ENCODE results near the gene PCDHGA11.
A peak's percentile ranks its signal among the peaks of the same experiment; 100 is the strongest.

The PCDHGA11 gene

DNA sequence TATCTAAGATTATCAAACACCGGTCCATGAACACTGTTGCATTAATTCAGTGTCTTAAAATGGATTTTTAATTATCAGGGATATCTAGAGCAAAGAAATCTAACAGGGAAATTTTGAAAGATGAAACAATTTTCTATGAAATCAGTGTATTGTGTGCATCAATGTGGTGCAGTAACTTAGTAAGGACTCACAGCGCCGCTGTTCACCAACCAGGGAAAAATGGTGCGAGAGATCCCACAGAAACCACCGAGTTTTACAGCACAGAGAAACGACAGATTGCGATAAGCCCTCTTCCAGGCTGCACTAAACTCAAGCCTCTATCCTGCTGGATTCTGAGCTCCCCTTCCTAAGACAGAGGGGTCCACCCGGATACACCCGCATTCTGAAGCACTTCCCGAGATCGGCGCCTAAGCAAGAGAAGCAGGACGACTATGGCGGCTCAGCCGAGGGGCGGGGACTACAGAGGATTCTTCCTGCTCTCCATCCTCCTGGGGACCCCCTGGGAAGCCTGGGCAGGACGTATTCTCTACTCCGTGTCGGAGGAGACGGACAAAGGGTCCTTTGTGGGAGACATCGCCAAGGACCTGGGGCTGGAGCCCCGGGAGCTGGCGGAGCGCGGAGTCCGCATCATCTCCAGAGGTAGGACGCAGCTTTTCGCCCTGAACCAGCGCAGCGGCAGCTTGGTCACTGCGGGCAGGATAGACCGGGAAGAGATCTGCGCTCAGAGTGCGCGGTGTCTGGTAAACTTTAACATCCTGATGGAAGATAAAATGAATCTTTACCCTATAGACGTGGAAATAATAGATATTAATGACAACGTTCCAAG, 38.2 kb upstream of the PCDHGA11 start, which contains the start of gene PCDHGA7:
PCDHGA7 (plus strand) TSS at position 274 of the 826 bp plus-strand sequence; CDS start at position 432, 158 bp downstream.
- TF ChIP-seq CEBPB (IDR thresholded peaks at IDR 0.05) (no peak), FOXM1 (IDR thresholded peaks at IDR 0.05; ENCODE audit: borderline replicate concordance, low read depth) (no peak), ZBTB7A (IDR thresholded peaks at IDR 0.05; ENCODE audit: low read depth) (no peak), EP300 (IDR thresholded peaks at IDR 0.05; ENCODE audit: borderline replicate concordance) (no peak), CREB1 (IDR thresholded peaks at IDR 0.05; ENCODE audit: low read depth) (no peak), TEAD4 (IDR thresholded peaks at IDR 0.05) (no peak), TAF1 (IDR thresholded peaks at IDR 0.05; ENCODE audit: low read depth) (no peak), EGR1 (IDR thresholded peaks at IDR 0.05) (no peak), YY1 (IDR thresholded peaks at IDR 0.05; ENCODE audit: low read depth) (no peak), TCF12 (IDR thresholded peaks at IDR 0.05; ENCODE audit: low read depth) (no peak), NFIC (IDR thresholded peaks at IDR 0.05) (no peak)
- TF ChIP-seq, protein P1, sequence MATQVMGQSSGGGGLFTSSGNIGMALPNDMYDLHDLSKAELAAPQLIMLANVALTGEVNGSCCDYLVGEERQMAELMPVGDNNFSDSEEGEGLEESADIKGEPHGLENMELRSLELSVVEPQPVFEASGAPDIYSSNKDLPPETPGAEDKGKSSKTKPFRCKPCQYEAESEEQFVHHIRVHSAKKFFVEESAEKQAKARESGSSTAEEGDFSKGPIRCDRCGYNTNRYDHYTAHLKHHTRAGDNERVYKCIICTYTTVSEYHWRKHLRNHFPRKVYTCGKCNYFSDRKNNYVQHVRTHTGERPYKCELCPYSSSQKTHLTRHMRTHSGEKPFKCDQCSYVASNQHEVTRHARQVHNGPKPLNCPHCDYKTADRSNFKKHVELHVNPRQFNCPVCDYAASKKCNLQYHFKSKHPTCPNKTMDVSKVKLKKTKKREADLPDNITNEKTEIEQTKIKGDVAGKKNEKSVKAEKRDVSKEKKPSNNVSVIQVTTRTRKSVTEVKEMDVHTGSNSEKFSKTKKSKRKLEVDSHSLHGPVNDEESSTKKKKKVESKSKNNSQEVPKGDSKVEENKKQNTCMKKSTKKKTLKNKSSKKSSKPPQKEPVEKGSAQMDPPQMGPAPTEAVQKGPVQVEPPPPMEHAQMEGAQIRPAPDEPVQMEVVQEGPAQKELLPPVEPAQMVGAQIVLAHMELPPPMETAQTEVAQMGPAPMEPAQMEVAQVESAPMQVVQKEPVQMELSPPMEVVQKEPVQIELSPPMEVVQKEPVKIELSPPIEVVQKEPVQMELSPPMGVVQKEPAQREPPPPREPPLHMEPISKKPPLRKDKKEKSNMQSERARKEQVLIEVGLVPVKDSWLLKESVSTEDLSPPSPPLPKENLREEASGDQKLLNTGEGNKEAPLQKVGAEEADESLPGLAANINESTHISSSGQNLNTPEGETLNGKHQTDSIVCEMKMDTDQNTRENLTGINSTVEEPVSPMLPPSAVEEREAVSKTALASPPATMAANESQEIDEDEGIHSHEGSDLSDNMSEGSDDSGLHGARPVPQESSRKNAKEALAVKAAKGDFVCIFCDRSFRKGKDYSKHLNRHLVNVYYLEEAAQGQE (IDR thresholded peaks at IDR 0.05; ENCODE audit: low read depth), result no peak
- TF ChIP-seq, protein P2, sequence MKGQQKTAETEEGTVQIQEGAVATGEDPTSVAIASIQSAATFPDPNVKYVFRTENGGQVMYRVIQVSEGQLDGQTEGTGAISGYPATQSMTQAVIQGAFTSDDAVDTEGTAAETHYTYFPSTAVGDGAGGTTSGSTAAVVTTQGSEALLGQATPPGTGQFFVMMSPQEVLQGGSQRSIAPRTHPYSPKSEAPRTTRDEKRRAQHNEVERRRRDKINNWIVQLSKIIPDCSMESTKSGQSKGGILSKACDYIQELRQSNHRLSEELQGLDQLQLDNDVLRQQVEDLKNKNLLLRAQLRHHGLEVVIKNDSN (IDR thresholded peaks at IDR 0.05), result no peak

DNA sequence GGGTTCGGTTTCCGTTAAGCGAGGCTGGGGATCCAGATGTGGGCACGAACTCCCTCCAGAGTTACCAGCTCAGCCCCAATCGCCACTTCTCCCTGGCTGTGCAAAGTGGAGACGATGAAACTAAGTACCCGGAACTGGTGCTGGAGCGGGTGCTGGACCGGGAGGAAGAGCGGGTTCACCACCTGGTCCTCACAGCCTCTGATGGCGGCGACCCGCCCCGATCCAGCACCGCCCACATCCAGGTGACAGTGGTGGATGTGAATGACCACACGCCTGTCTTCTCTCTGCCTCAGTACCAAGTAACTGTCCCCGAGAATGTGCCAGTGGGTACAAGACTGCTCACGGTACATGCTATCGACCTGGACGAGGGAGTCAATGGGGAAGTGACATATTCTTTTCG, 37.5 kb upstream of the PCDHGA11 start:
- no peak for TF ChIP-seq YY1 (IDR thresholded peaks at IDR 0.05; ENCODE audit: low read depth)
- TF ChIP-seq EGR1 (IDR thresholded peaks at IDR 0.05), result no peak
- TF ChIP-seq, protein P1 (IDR thresholded peaks at IDR 0.05; ENCODE audit: low read depth), result no peak
- TF ChIP-seq, protein P3, sequence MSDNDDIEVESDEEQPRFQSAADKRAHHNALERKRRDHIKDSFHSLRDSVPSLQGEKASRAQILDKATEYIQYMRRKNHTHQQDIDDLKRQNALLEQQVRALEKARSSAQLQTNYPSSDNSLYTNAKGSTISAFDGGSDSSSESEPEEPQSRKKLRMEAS (IDR thresholded peaks at IDR 0.05), result no peak
- no peak for TF ChIP-seq TAF1 (IDR thresholded peaks at IDR 0.05; ENCODE audit: low read depth)
- TF ChIP-seq, protein P2 (IDR thresholded peaks at IDR 0.05), result no peak

DNA sequence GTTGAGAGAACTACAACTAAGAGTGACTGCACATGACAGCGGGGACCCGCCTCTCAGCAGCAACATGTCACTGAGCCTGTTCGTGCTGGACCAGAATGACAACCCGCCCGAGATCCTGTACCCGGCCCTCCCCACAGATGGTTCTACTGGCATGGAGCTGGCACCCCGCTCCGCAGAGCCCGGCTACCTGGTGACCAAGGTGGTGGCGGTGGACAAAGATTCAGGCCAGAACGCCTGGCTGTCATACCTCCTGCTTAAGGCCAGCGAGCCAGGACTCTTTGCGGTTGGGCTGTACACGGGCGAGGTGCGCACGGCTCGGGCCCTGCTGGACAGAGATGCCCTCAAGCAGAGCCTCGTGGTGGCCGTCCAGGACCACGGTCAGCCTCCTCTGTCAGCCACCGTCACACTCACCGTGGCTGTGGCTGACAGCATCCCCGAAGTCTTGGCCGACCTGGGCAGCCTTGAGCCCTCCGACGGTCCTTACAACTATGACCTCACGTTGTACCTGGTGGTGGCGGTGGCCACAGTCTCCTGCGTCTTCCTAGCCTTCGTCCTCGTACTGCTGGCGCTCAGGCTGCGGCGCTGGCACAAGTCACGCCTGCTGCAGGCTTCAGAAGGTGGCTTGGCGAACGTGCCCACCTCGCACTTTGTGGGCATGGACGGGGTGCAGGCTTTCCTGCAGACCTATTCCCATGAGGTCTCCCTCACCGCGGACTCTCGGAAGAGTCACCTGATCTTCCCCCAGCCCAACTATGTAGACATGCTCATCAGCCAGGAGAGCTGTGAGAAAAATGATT, 36.2 kb upstream of the PCDHGA11 start:
- TF ChIP-seq, protein P3 (IDR thresholded peaks at IDR 0.05), result no peak
- TF ChIP-seq TCF12 (IDR thresholded peaks at IDR 0.05; ENCODE audit: low read depth) (no peak), CEBPB (IDR thresholded peaks at IDR 0.05) (no peak), YY1 (IDR thresholded peaks at IDR 0.05; ENCODE audit: low read depth) (no peak)

DNA sequence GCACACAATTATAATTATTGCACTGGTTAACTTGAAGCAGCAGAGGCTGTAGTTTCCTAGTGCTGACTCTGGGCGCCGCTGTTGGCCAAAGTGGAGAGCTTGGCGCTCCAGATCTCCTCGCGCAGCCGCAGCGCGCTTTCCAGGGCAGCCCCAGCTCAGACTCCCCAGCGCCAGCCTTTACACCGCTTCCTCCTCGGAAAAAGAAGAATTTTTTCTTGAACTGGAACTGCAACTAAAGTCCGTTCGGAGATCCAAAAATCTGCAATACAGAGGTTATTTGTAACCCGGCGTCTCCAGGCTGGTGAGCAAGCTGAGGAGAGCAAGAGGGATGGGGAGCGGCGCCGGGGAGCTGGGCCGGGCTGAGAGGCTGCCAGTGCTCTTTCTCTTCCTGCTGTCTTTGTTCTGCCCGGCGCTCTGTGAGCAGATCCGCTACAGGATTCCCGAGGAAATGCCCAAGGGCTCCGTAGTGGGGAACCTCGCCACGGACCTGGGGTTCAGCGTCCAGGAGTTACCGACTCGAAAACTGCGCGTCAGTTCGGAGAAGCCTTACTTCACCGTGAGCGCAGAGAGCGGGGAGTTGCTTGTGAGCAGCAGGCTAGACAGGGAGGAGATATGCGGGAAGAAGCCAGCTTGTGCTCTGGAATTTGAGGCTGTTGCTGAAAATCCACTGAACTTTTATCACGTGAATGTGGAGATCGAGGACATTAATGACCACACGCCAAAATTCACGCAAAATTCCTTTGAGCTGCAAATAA, 33.1 kb upstream of the PCDHGA11 start, which contains the start of gene PCDHGB4:
PCDHGB4 (plus strand) TSS at position 142 of the 755 bp plus-strand sequence; CDS start at position 329, 187 bp downstream.
- peak; percentile 52 for TF ChIP-seq RAD21 (IDR thresholded peaks at IDR 0.05; ENCODE audit: low read depth)

DNA sequence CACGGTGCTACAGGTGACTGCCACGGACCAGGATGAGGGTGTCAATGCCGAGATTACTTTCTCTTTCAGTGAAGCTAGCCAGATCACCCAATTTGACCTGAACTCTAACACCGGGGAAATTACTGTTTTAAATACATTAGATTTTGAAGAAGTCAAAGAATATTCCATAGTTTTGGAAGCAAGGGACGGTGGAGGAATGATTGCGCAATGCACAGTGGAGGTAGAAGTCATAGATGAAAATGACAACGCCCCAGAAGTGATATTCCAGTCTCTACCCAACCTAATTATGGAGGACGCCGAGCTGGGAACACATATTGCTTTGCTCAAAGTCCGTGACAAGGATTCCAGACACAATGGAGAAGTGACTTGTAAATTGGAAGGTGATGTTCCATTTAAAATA, 32.2 kb upstream of the PCDHGA11 start:
- TF ChIP-seq YY1 (IDR thresholded peaks at IDR 0.05; ENCODE audit: low read depth) (no peak), CEBPB (IDR thresholded peaks at IDR 0.05) (peak; percentile 76)
- TF ChIP-seq, protein P3 (IDR thresholded peaks at IDR 0.05), result no peak
- TF ChIP-seq, protein P2 (IDR thresholded peaks at IDR 0.05), result no peak

Data from Ishikawa (cell line).